ENCODE measurements around the gene LRP2. TPM values are rescaled to one million over a fixed set of nuclear protein-coding genes. Genes with fewer than 3 reads are reported as not detected.

LRP2 gene
- total and polyA plus RNA-seq, 2 donors from 2014 or later, result 44.7 to 85.4 TPM

GRCh38 chr2:169112841-169113240 lies 249.5 kb downstream of the LRP2 start:
- H3K4me3 ChIP-seq (ENCODE audit: low read length in 3 of 3), result no peak overlapping the region
- no peaks in the 10 kb centered on the region for H3K27me3 ChIP-seq (ENCODE audit: control insufficient read depth, insufficient read depth, low read length)
- FAIRE-seq (no peak), DNase-seq (no peak)
- intact Hi-C loops (cut with DNase I), result no loop called here
- H3K4me1 ChIP-seq (ENCODE audit: control insufficient read depth in 2 of 3, insufficient read depth in 2 of 3, low read depth in 1 of 3, low read length in 3 of 3), result peaks cover 0 to 3% (median 0%) of the 10 kb centered on the region in 3 donors
- no peaks in the 10 kb centered on the region for H3K36me3 ChIP-seq (ENCODE audit: control insufficient read depth in 2 of 3, insufficient read depth in 3 of 3, low read length in 3 of 3)
- no peak overlapping the region for H3K27ac ChIP-seq (ENCODE audit: low read depth in 2 of 2, low read length in 2 of 2)
- H3K9ac ChIP-seq (ENCODE audit: low read length in 3 of 3), result no peak overlapping the region
- H3K9me3 ChIP-seq (ENCODE audit: control insufficient read depth in 2 of 3, insufficient read depth in 1 of 3, low read length in 3 of 3), result no peaks in the 10 kb centered on the region
- TF ChIP-seq, protein P1, sequence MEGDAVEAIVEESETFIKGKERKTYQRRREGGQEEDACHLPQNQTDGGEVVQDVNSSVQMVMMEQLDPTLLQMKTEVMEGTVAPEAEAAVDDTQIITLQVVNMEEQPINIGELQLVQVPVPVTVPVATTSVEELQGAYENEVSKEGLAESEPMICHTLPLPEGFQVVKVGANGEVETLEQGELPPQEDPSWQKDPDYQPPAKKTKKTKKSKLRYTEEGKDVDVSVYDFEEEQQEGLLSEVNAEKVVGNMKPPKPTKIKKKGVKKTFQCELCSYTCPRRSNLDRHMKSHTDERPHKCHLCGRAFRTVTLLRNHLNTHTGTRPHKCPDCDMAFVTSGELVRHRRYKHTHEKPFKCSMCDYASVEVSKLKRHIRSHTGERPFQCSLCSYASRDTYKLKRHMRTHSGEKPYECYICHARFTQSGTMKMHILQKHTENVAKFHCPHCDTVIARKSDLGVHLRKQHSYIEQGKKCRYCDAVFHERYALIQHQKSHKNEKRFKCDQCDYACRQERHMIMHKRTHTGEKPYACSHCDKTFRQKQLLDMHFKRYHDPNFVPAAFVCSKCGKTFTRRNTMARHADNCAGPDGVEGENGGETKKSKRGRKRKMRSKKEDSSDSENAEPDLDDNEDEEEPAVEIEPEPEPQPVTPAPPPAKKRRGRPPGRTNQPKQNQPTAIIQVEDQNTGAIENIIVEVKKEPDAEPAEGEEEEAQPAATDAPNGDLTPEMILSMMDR (IDR thresholded peaks at IDR 0.05; ENCODE audit: borderline replicate concordance, extremely low read depth, insufficient read depth), result no peak

DNA sequence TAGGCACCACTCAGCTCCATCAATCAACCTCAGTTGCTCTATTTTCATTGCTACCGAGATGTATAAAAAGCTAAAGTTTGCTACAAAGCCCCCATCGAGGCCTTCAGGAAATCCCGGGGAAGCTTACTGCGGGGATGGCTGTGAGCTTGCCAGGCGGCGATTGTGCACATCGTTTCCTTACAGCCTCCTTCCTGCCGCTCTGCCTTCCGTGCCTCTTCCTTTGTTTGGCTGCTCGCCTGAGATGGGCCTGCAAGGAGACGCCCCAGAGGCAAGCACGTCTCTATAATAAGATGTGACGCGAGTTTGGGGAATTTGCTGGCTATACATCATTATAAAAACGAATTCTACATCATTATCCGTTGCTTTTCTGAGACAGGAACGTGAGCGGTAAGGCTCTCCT lies 251.4 kb downstream of the LRP2 start:
- FAIRE-seq, result no peak
- TF ChIP-seq, protein P1 (IDR thresholded peaks at IDR 0.05; ENCODE audit: borderline replicate concordance, extremely low read depth, insufficient read depth), result no peak
- H3K4me3 ChIP-seq (ENCODE audit: low read length in 3 of 3), result no peak overlapping the region
- H3K9ac ChIP-seq (ENCODE audit: low read length in 3 of 3), result no peak overlapping the region
- H3K9me3 ChIP-seq (ENCODE audit: control insufficient read depth in 2 of 3, insufficient read depth in 1 of 3, low read length in 3 of 3), result no peaks in the 10 kb centered on the region
- no peaks in the 10 kb centered on the region for H3K27me3 ChIP-seq (ENCODE audit: control insufficient read depth, insufficient read depth, low read length)
- DNase-seq, result peak in 1 of 5 donors; percentile 21
- intact Hi-C loops (cut with DNase I), result no loop called here
- H3K4me1 ChIP-seq (ENCODE audit: control insufficient read depth in 2 of 3, insufficient read depth in 2 of 3, low read depth in 1 of 3, low read length in 3 of 3), result peaks cover 0 to 3% (median 0%) of the 10 kb centered on the region in 3 donors
- H3K27ac ChIP-seq (ENCODE audit: low read depth in 2 of 2, low read length in 2 of 2), result no peak overlapping the region
- H3K36me3 ChIP-seq (ENCODE audit: control insufficient read depth in 2 of 3, insufficient read depth in 3 of 3, low read length in 3 of 3), result no peaks in the 10 kb centered on the region

- no peak overlapping the region for H3K9ac ChIP-seq (ENCODE audit: low read length in 3 of 3)
- no peaks in the 10 kb centered on the region for H3K36me3 ChIP-seq (ENCODE audit: control insufficient read depth in 2 of 3, insufficient read depth in 3 of 3, low read length in 3 of 3)
- intact Hi-C loops (cut with DNase I), result no loop called here
- FAIRE-seq (no peak), DNase-seq (no peak)
- no peak overlapping the region for H3K4me3 ChIP-seq (ENCODE audit: low read length in 3 of 3)
- peaks cover 0 to 3% (median 0%) of the 10 kb centered on the region in 3 donors for H3K4me1 ChIP-seq (ENCODE audit: control insufficient read depth in 2 of 3, insufficient read depth in 2 of 3, low read depth in 1 of 3, low read length in 3 of 3)
- H3K27ac ChIP-seq (ENCODE audit: low read depth in 2 of 2, low read length in 2 of 2), result no peak overlapping the region
- no peaks in the 10 kb centered on the region for H3K27me3 ChIP-seq (ENCODE audit: control insufficient read depth, insufficient read depth, low read length)
- no peaks in the 10 kb centered on the region for H3K9me3 ChIP-seq (ENCODE audit: control insufficient read depth in 2 of 3, insufficient read depth in 1 of 3, low read length in 3 of 3)
- TF ChIP-seq, protein P1 (IDR thresholded peaks at IDR 0.05; ENCODE audit: borderline replicate concordance, extremely low read depth, insufficient read depth), result no peak
Observed at GRCh38 chr2:169110419-169110818, 251.9 kb downstream of the LRP2 start.
